GM12892 (cell line): ENCODE measurements around the gene MORC1.

Source experiments
- POLR2A ChIP-seq: IDR thresholded peaks from 2 replicates; pipeline ENCODE4 v1.6.1; 2011; ENCODE audit warnings: low read depth, low read length, control low read depth
- POLR2AphosphoS5 ChIP-seq: IDR thresholded peaks from 2 replicates; pipeline ENCODE4 v1.6.1; 2011; ENCODE audit warnings: low read depth, low read length, control low read depth

GRCh38 chr3:108985844-108986243, 132.1 kb downstream of the MORC1 start:
- TF ChIP-seq POLR2A = no peak
- TF ChIP-seq POLR2AphosphoS5 = no peak
